GM21825 (cell line): ENCODE data around the gene GLG1.
"Not testable (repeated sequence)": the region's sequence is repeated elsewhere in the genome, so short reads cannot be mapped to it uniquely, and the experiment has no call there.

Experiments used
- ATAC-seq: cut with Tn5 transposase; IDR thresholded peaks from one replicate; pipeline ENCODE4 v1.9.1; 2021; ENCODE audit warnings: mild to moderate bottlenecking, moderate library complexity; ENCODE audit not compliant: unreplicated experiment

GLG1 gene

DNA sequence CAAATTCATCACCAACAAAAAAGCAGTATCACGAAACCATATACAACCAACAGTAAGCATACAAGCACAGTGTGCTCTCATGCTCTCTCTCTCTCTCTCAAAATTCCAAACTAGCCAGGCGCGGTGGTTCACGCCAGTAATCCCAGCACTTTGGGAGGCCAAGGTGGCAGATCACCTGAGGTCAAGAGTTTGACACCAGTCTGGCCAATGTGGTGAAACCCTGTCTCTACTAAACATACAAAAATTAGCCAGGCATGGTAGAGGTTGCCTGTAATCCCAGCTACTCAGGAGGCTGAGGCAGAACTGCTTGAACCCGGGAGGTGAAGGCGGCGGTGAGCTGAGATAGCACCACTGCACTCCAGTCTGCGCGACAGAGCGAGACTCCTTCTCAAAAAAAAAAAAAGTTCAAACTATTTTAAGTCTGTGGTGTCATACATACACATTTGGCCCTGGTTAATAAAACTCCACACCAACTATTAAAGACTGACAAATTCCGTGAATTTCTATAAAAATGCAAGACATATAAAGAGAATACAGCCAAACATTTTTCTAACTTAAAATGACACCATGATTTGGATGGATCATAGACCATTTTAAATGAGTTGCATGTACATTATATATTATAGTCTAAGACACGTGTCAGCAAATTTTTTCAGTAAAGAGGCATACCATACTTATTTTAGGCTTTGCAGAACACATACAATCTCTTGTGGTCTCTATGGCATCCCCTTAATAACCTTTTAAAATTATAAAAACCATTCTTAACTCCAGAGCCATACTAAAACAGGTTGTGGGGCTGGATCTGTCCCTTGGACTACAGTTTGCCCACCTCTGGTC is 30.9 kb downstream of the GLG1 start:
- ATAC-seq = no peak

- ATAC-seq = no peak
These were observed 31.6 kb downstream of the GLG1 start for GRCh38 chr16:74575175-74575806.

DNA sequence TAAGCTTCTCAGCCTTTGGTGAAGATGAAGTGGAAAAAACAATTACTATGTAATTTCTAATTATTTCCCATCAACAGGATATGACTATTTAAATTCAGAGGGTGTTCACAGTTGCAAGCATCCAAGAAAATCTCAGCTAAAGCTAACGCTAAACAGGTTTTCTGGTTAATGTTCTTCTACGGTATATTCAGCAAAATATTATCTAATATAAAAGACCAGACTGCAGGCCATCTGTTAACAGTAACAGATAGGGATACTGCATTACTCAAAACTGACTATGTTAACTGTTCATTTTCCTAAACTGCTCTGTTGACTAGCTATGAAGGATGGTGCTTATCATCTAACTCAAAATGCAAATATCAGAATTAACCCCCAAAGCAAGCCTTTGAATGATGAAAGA is 32.8 kb downstream of the GLG1 start:
- ATAC-seq = no peak

DNA sequence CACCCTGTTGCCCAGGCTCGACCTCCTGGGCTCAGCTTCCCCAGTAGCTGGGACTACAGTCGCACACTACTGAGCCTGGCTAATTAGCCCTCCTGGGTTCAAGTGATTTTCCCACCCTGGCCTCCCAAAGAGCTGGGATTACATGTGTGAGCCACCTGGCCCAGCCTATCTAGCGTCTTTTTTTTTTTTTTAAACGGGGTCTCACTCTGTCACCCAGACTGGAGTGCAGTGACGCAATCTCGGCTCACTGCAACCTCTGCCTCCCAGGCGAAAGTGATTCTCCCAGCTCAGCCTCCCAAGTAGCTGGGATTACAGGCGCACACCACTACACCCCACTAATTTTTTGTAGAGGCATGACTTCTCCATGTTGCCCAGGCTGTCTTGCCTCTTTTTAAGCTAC is 33.3 kb downstream of the GLG1 start:
- no peak for ATAC-seq

DNA sequence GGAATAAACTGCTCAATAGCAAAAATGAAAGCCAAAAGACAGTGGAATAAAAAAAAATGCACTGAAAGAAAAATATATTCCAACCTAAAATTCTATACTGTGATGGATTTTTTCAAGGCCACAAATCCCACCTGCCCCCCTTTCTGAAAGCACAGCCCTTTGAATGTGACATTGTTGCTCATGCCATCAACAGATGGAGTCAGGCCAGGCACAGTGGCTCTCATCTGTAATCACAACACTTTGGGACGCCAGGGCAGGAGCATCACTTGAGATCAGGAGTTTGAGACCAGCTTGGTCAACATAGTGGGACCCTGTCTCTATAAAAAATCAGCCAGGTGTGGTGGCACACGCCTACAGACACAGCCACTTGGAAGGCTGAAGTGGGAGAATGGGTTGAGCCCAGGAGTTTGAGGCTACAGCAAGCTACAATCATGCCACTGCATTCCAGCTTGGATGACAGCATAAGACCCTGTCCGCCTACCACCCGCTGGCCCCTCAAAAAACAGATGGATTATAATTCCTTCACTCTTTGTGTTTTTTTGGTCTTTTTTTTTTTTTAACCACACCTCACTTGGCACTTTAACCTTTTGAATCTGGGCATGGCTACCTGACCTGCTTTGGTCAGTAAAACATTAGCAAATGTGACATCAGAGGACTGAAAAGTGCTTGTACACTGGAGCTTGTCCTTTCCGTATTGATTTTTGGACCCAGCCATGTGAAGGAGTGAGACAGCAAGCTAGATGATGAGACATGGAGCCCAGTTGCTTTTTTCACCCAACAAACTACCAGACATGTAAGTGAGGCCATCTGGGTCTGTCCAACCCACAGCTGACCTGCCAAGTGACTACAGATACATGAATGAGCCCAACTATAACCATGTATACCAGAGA is 36.3 kb downstream of the GLG1 start:
- ATAC-seq = no peak

DNA sequence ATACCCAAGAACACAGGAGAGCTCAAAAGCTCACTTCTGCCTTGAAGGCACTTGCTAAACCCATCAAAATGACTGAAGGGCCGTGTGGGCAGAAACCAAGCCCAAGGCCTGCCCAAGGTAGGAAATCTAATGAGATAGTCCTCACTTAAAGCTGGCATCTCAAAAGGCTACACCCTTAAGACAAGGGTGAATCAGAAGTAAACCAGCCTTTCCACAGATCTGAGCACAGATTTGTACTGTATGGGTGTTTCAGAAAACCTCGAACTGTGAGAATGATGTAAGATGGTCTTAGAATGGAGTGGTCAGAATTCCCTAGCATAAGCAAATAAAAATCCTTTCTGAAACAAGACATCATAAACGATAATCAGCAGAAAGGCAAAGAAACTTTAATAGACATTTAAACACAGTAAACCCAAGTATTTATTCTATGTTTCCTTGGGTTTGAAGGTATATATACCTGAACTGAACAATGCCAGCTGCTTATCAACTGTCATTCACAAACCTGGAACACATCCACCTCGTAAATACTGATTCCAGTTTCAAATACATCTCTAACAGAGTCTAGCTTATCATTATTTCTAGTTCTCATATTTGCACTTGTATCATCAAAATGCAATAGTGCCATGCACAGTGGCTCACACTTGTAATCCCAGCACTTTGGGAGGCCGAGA is 37.8 kb downstream of the GLG1 start:
- no peak for ATAC-seq

DNA sequence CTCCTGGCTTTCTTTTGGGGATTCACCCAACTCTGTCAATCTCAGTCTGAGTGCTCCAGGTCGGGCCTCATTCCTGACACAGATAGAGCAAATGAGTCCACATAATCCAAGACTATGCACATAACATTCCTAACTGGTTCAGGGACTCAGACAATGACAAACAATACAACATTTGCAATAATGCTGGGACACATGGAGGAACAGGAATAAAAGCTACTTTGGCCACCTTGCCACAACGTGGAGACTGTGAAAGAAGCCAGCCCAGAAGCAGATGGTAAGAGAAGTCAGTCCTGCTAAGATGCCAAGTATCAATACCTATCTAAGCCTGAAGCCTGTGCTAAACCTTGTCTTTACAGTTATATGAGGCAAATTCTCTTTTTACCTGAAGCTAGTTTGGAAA is 39.0 kb downstream of the GLG1 start:
- ATAC-seq = no peak

DNA sequence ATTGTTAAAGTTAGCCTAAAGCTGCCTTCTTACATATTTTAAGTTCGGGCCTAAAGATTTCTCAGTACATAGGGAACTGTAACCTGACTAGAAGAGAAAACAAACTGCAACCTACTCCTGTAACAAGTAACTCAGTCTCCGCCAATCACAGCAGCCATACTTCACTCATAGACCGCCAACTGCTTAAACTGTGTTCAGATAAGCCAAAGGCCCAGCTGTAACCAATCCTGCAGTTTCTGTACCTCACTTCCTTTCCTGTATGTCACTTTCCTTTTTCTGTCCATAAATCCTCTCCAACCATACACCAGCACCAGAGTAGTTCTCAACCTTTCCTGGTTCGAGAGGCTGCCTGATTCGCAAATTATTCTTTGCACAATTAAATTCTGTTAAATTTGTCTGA is 41.5 kb downstream of the GLG1 start:
- ATAC-seq = no peak

DNA sequence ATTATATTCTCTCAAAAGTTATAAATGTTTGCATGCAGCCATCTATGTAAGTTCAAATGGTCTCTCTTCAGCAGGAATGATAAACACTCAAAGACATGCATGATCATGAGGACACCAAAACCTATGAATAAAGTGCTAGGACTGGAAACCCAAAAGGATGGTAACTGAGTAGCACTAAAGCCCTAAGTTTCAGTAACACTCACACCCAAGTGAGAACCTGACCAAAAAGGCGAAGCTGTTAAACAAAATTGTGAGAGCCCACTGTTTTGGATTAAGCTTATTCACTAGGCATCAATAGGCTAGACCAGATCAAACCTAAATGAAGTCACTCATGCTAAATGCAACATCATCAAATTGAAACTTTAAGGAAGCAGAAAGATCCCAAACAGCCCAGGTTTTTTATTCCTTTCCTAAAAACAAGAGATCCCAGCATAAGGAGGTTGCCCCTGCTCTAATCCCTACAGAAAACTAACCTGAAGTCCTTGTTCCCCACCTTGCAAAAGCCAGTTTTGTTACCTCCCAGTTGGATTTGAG is 42.4 kb downstream of the GLG1 start:
- no peak for ATAC-seq

DNA sequence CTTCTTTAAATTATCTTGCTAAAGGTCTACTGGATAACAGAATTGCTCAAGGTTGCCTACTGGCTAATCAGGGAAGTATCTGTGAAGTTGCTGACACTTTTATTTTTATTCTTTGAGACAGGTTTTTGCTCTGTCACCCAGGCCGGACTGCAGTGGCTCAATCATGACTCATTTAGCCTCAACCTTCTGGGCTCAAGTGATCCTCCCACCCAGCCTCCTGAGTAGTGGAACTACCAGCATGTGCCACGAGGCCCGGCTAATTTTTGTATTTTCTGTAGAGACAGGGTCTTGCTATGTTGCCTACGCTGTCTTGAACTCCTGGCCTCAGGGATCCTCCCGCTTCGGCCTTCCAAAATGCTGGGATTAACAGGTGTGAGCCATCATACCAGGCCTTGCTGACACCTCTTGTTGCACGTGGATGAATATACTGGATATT is 43.1 kb downstream of the GLG1 start:
- ATAC-seq = no peak

DNA sequence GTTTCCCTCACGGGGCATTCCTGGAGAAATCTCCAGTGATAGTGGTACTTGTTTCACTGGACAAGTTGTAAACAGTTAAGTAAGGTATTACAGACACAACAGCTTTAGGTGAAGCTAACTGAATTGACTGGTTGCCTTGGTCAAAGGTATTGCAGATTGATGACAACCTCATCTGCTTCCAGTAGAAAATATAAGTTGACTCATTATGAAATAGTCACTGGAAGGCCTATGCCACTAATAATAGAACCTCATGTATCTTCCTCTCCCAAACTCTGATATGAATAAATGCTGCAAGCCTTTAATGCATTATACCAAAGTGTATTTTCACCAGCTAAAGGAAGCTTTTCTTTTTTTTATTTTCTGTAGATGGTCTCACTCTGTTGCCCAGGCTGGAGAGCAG is 44.8 kb downstream of the GLG1 start:
- ATAC-seq = no peak

DNA sequence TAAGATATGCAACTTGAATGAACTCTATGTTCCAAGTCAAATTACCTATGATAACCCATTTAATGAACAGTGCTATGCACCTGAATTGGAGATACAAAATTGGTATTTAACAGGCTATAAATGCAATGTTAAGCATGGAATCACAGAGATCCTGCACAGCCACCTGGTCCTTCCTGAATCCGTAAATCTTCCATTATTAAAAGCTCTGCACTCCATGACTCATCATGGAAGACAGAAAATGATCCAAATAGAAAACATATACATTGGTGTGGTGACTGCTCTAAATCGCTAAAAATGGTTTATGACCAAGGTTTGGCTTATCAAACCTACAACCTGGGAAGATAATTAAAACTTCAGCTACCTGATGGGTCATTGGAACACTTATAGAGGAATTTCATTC is 45.3 kb downstream of the GLG1 start:
- no peak for ATAC-seq

DNA sequence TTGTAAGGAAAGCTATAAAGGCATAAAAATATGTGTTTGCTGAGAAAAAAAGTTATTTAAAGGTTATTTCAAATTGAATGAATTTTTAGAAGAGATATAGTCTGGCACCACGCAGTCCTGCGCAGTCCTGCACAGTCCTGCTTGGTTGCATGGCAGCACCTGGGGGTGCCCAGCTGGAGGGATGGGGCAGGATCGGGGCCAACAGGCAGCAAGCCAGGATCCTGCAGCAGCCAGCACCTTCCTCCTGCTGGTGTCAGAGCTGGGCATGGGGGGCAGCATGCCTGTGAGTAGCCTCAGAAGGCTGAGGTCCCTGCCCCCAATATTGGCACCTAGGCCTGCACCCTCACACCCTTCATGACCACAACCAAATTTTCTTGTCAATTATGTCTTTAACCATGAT is 46.0 kb downstream of the GLG1 start:
- no peak for ATAC-seq

- no peak for ATAC-seq
These were observed 48.0 kb downstream of the GLG1 start for GRCh38 chr16:74558873-74559272.

- no peak for ATAC-seq
These were observed 49.6 kb downstream of the GLG1 start for GRCh38 chr16:74557275-74557674.

- ATAC-seq = no peak
These were observed 50.5 kb downstream of the GLG1 start for GRCh38 chr16:74556375-74556922.

GRCh38 chr16:74552357-74552756 is 54.6 kb downstream of the GLG1 start:
- ATAC-seq = not testable (repeated sequence)

- not testable (repeated sequence) for ATAC-seq
These were observed 56.5 kb downstream of the GLG1 start for GRCh38 chr16:74550227-74551019.

- not testable (repeated sequence) for ATAC-seq
These were observed 60.8 kb downstream of the GLG1 start for GRCh38 chr16:74546112-74546511.
